Natural killer cell (primary cell): ENCODE measurements around the gene VANGL1. TPM values are rescaled to one million over a fixed set of nuclear protein-coding genes. Genes with fewer than 3 reads are reported as not detected.

Source experiments
- ATAC-seq, 3 donors: fragments of 150-1000 bp in 2 of 3; fragments of 200-7000 bp in 1 of 3; cut with Tn5 transposase; 1 replicate in 1 of 3; 2 replicates in 2 of 3; pipeline ENCODE4 v1.10.0; 2021; ENCODE audit warnings: mild to moderate bottlenecking in 2 of 3, moderate library complexity in 2 of 3
- DNase-seq, 2 donors: peaks; one replicate each; pipeline versions ENCODE4 v3.0.0 to v3.0.0-alpha.2; 2013 to 2021; ENCODE audit warnings: mixed read lengths in 1 of 2
- H3K27ac ChIP-seq: one replicate; pipeline ENCODE4 v1.5.1; 2013; ENCODE audit warnings: mild to moderate bottlenecking, low read length
- H3K27me3 ChIP-seq: one replicate; pipeline ENCODE4 v1.6.1; 2013; ENCODE audit warnings: low read length; ENCODE audit not compliant: control insufficient read depth, insufficient read depth
- H3K36me3 ChIP-seq: one replicate; pipeline ENCODE4 v1.6.1; 2013; ENCODE audit warnings: low read length; ENCODE audit not compliant: control insufficient read depth, insufficient read depth
- H3K4me1 ChIP-seq: one replicate; pipeline ENCODE4 v1.6.1; 2013; ENCODE audit warnings: low read length; ENCODE audit not compliant: control insufficient read depth, insufficient read depth
- H3K4me3 ChIP-seq: one replicate; pipeline ENCODE4 v1.5.1; 2013; ENCODE audit warnings: low read length
- H3K9me3 ChIP-seq: one replicate; pipeline ENCODE4 v1.6.1; 2013; ENCODE audit warnings: low read length; ENCODE audit not compliant: control insufficient read depth, insufficient read depth
- H3K27ac Mint-ChIP-seq, 2 donors: one replicate each; pipeline ENCODE4 v1.8.0; 2022; ENCODE audit warnings: mild to moderate bottlenecking in 2 of 2, mixed read lengths in 2 of 2, moderate library complexity in 1 of 2
- H3K27me3 Mint-ChIP-seq, 2 donors: one replicate each; pipeline ENCODE4 v1.8.0; 2022; ENCODE audit warnings: low read depth in 2 of 2, mixed read lengths in 2 of 2
- H3K36me3 Mint-ChIP-seq: one replicate; pipeline ENCODE4 v1.8.0; 2022; ENCODE audit warnings: mixed read lengths
- H3K4me1 Mint-ChIP-seq, 2 donors: one replicate each; pipeline ENCODE4 v1.8.0; 2022; ENCODE audit warnings: mixed read lengths in 2 of 2
- H3K4me3 Mint-ChIP-seq: one replicate; pipeline ENCODE4 v1.8.0; 2022; ENCODE audit warnings: mild to moderate bottlenecking, moderate library complexity, mixed read lengths
- H3K9me3 Mint-ChIP-seq, 2 donors: one replicate each; pipeline ENCODE4 v1.8.0; 2022; ENCODE audit warnings: mixed read lengths in 2 of 2
- CTCF ChIP-seq: fragments of 200-600 bp; IDR thresholded peaks from one replicate; pipeline ENCODE4 v1.8.0; 2022; ENCODE audit warnings: antibody characterized with exemption
- WGBS: methylation state at CpG from one replicate; pipeline ENCODE4 v1.1.7; 2013; ENCODE audit warnings: missing lambda C conversion rate; ENCODE audit not compliant: insufficient coverage; 5-methylcytosine and 5-hydroxymethylcytosine counted together
- intact Hi-C: fragments of 100-400 bp; cut with micrococcal nuclease; formaldehyde crosslinking; loops from one replicate; pipeline ENCODE4 v1.14.2; 2022
- total RNA-seq, 4 donors: library from RNA; stranded (reverse); fragments of 120-200 nt in 1 of 4; gene quantifications; one replicate each; pipeline versions ENCODE4 v1.2.3 to v1.2.4, GENCODE V29; 2013 to 2022

VANGL1 gene
- total RNA-seq, 3 donors from 2014 or later (not counting 1 experiment from before 2014, with no cell fraction given): 6.4 to 14.8 (median 10.3) TPM

GRCh38 chr1:115714572-115715141 is 72.9 kb downstream of the VANGL1 start:
- no peaks in the 10 kb centered on the region for H3K4me1 Mint-ChIP-seq
- Histone ChIP-seq H3K9me3 (no peaks in the 10 kb centered on the region), H3K36me3 (no peaks in the 10 kb centered on the region), H3K27ac (no peak overlapping the region), H3K27me3 (no peaks in the 10 kb centered on the region), H3K4me1 (no peaks in the 10 kb centered on the region), H3K4me3 (no peak overlapping the region)
- peaks cover 2 to 10% of the 10 kb centered on the region in 2 donors for H3K27me3 Mint-ChIP-seq
- intact Hi-C loops: no loop called here
- no peaks in the 10 kb centered on the region for H3K36me3 Mint-ChIP-seq
- no peak overlapping the region for H3K27ac Mint-ChIP-seq
- TF ChIP-seq CTCF: no peak
- ATAC-seq: no peak
- H3K4me3 Mint-ChIP-seq: no peak overlapping the region
- no peaks in the 10 kb centered on the region for H3K9me3 Mint-ChIP-seq
- WGBS: 85% methylated on average over 1 of the region's 1 CpG
- no peak for DNase-seq

DNA sequence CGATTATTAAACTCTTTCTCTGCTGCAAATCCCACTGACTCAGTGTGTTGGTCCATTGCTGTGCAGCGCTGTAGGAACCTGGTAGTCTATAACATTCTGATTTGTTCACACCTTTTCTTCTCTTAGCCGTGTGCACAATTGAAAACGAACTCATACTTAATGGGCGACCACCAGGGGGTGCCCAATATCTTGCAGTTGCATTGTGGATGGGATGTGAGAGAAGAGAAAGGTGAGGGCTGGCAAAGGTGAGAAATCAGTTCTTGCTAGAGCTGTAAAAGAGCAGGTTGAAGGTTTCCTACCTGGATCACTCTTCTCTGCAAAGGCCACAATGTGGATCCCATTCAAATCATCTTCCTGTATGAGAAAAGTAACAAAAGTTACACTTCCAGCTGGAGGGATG is 75.8 kb downstream of the VANGL1 start:
- no peak overlapping the region for H3K4me3 Mint-ChIP-seq
- ATAC-seq (no peak), DNase-seq (peak in 1 of 2 donors; percentile 44)
- no peaks in the 10 kb centered on the region for H3K36me3 ChIP-seq
- no peaks in the 10 kb centered on the region for H3K36me3 Mint-ChIP-seq
- intact Hi-C loops: no loop called here
- H3K27me3 ChIP-seq: no peaks in the 10 kb centered on the region
- H3K27me3 Mint-ChIP-seq: no peaks in the 10 kb centered on the region
- H3K9me3 Mint-ChIP-seq: no peaks in the 10 kb centered on the region
- no peak overlapping the region for H3K27ac ChIP-seq
- H3K9me3 ChIP-seq: no peaks in the 10 kb centered on the region
- no peaks in the 10 kb centered on the region for H3K4me1 Mint-ChIP-seq
- H3K27ac Mint-ChIP-seq: no peak overlapping the region
- 48% methylated on average over 5 of the region's 5 CpGs for WGBS
- no peak overlapping the region for H3K4me3 ChIP-seq
- no peaks in the 10 kb centered on the region for H3K4me1 ChIP-seq
- TF ChIP-seq CTCF: no peak

DNA sequence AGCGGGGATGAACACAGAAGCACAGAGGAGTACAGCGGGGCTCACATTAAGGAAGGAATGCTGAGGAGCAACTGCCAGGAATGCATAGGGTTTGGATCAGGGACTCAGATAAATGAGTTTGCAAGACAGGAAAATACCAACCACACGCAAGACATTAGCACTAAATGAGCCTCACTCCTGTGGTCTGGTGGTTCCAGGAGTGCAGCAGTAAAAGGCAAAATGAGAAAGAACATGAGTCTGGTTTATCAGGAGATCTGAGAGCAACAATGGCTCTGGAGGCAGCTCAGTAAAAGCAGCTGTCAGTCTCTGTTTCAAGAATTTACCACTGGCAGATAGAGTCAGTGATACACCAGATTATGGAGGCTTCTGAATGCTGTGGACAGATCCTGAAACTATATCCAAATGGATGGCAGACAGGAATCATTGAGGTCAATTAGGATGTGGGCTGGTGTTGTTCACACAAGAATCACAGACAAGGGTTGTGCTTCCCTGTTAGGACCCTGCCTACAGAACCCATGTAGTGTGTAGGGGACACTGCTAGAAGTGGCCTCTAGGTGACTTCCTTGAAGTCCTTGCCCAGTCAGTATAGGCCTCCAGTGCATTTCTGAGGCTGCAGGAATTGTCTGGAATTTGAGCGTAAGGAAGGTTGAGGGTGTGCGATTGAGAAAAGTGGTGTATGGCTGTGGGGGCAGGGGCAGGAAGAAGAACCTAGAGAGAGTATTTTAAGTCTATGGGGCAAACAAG is 76.4 kb downstream of the VANGL1 start:
- Histone ChIP-seq H3K27me3 (no peaks in the 10 kb centered on the region), H3K4me3 (no peak overlapping the region), H3K4me1 (no peaks in the 10 kb centered on the region), H3K9me3 (no peaks in the 10 kb centered on the region), H3K36me3 (no peaks in the 10 kb centered on the region), H3K27ac (no peak overlapping the region)
- ATAC-seq (no peak), DNase-seq (no peak)
- no peaks in the 10 kb centered on the region for H3K4me1 Mint-ChIP-seq
- no peak overlapping the region for H3K4me3 Mint-ChIP-seq
- H3K27me3 Mint-ChIP-seq: no peaks in the 10 kb centered on the region
- no peak overlapping the region for H3K27ac Mint-ChIP-seq
- no peak for TF ChIP-seq CTCF
- 85% methylated on average over 5 of the region's 5 CpGs for WGBS
- H3K9me3 Mint-ChIP-seq: no peaks in the 10 kb centered on the region
- intact Hi-C loops: no loop called here
- no peaks in the 10 kb centered on the region for H3K36me3 Mint-ChIP-seq
